Smooth muscle cell (in vitro differentiated cells): ENCODE measurements around the gene FCRL1. TPM values are rescaled to one million over a fixed set of nuclear protein-coding genes. Genes with fewer than 3 reads are reported as not detected.

Experiments
- DNase-seq: peaks from one replicate; lab custom pipeline; 2025; ENCODE audit not compliant: unreplicated experiment; lab: John Stamatoyannopoulos, UW
- H2AFZ ChIP-seq: fragments of 200-600 bp; sonication (generic); 2 replicates; pipeline ENCODE4 v1.6.0; 2016; ENCODE audit warnings: antibody characterized with exemption, low read depth, mild to moderate bottlenecking
- H3F3A ChIP-seq: fragments of 200-600 bp; sonication (generic); 2 replicates; pipeline ENCODE4 v1.6.0; 2017; ENCODE audit warnings: antibody characterized with exemption, low read depth
- H3K27ac ChIP-seq: fragments of 200-600 bp; sonication (generic); 2 replicates; pipeline ENCODE4 v1.5.1; 2016; ENCODE audit warnings: low read depth, mild to moderate bottlenecking
- H3K27me3 ChIP-seq: fragments of 200-600 bp; sonication (generic); 2 replicates; pipeline ENCODE4 v1.6.1; 2016; ENCODE audit warnings: low read depth, mild to moderate bottlenecking
- H3K36me3 ChIP-seq: fragments of 200-600 bp; sonication (generic); 2 replicates; pipeline ENCODE4 v1.5.1; 2016; ENCODE audit warnings: low read depth
- H3K4me1 ChIP-seq: fragments of 200-600 bp; sonication (generic); 2 replicates; pipeline ENCODE4 v1.5.1; 2016; ENCODE audit warnings: low read depth
- H3K4me2 ChIP-seq: fragments of 200-600 bp; sonication (generic); 2 replicates; pipeline ENCODE4 v1.6.0; 2016; ENCODE audit warnings: mild to moderate bottlenecking
- H3K4me3 ChIP-seq: fragments of 200-600 bp; sonication (generic); 2 replicates; pipeline ENCODE4 v1.5.1; 2016; ENCODE audit warnings: mild to moderate bottlenecking
- H3K79me2 ChIP-seq: fragments of 200-600 bp; sonication (generic); 2 replicates; pipeline ENCODE4 v1.6.0; 2016; ENCODE audit warnings: low read depth, mild to moderate bottlenecking
- H3K9ac ChIP-seq: fragments of 200-600 bp; sonication (generic); 2 replicates; pipeline ENCODE4 v1.6.0; 2016; ENCODE audit warnings: low read depth
- H3K9me3 ChIP-seq: fragments of 200-600 bp; sonication (generic); replicated peaks from 2 replicates; pipeline ENCODE4 v1.5.1; 2016; ENCODE audit warnings: low read depth
- H4K20me1 ChIP-seq: fragments of 200-600 bp; sonication (generic); 2 replicates; pipeline ENCODE4 v1.6.0; 2016; ENCODE audit warnings: low read depth
- WGBS: methylation state at CpG from one replicate; pipeline ENCODE4 v1.1.7; 2016; ENCODE audit warnings: low lambda C conversion rate; 5-methylcytosine and 5-hydroxymethylcytosine counted together
- polyA plus RNA-seq: library from polyadenylated mRNA; unstranded; fragments of >200 nt; fragmentation: Nextera tagmentation; extraction: Ambion mirVana; gene quantifications from 2 replicates; pipeline ENCODE4 v1.2.1, GENCODE V29; 2016
- total RNA-seq: library from RNA; depleted of rRNA; stranded (reverse); fragments of >200 nt; gene quantifications from 2 replicates; pipeline ENCODE4 v1.2.3, GENCODE V29; 2014
- TF ChIP-seq, protein P1 (sequence below): fragments of 200-600 bp; sonication (generic); IDR thresholded peaks from 2 replicates; pipeline ENCODE4 v1.5.1; 2017; ENCODE audit warnings: borderline replicate concordance, mild to moderate bottlenecking, antibody characterized with exemption; ENCODE audit not compliant: insufficient read depth, poor library complexity, severe bottlenecking

Gene FCRL1
- total and polyA plus RNA-seq, 2 experiments from 2014 or later = not detected

DNA sequence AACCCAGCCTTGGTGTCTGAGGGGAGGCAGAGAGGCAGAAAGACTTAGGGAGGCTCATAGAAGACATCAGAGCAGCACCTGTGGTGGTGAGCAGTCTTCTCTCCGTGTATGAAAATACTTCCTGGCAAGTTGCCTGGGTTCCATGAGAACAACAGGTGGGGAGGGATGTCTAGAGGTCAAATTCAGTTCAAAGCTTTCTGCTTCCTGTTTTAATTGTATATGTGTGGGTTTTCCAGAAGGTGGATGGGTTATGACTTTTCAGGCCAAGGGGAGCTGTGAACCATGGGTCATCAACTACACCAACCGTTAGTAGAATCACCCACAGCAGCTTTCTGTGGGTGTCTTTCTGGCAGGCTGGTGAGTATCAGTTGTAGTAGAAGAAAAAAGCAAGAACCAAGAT, 38.9 kb downstream of the FCRL1 start:
- H3K4me1 ChIP-seq = no peaks in the 10 kb centered on the region
- H3K27ac ChIP-seq = no peak overlapping the region
- H3F3A ChIP-seq = no peaks in the 10 kb centered on the region
- H2AFZ ChIP-seq = no peak overlapping the region
- no peaks in the 10 kb centered on the region for H3K79me2 ChIP-seq
- H4K20me1 ChIP-seq = no peaks in the 10 kb centered on the region
- no peak overlapping the region for H3K4me2 ChIP-seq
- DNase-seq = no peak
- no peaks in the 10 kb centered on the region for H3K9me3 ChIP-seq
- no peaks in the 10 kb centered on the region for H3K36me3 ChIP-seq
- TF ChIP-seq, protein P1, sequence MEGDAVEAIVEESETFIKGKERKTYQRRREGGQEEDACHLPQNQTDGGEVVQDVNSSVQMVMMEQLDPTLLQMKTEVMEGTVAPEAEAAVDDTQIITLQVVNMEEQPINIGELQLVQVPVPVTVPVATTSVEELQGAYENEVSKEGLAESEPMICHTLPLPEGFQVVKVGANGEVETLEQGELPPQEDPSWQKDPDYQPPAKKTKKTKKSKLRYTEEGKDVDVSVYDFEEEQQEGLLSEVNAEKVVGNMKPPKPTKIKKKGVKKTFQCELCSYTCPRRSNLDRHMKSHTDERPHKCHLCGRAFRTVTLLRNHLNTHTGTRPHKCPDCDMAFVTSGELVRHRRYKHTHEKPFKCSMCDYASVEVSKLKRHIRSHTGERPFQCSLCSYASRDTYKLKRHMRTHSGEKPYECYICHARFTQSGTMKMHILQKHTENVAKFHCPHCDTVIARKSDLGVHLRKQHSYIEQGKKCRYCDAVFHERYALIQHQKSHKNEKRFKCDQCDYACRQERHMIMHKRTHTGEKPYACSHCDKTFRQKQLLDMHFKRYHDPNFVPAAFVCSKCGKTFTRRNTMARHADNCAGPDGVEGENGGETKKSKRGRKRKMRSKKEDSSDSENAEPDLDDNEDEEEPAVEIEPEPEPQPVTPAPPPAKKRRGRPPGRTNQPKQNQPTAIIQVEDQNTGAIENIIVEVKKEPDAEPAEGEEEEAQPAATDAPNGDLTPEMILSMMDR = no peak
- 79% methylated on average over 2 of the region's 2 CpGs for WGBS
- no peaks in the 10 kb centered on the region for H3K27me3 ChIP-seq
- no peak overlapping the region for H3K4me3 ChIP-seq
- no peak overlapping the region for H3K9ac ChIP-seq

DNA sequence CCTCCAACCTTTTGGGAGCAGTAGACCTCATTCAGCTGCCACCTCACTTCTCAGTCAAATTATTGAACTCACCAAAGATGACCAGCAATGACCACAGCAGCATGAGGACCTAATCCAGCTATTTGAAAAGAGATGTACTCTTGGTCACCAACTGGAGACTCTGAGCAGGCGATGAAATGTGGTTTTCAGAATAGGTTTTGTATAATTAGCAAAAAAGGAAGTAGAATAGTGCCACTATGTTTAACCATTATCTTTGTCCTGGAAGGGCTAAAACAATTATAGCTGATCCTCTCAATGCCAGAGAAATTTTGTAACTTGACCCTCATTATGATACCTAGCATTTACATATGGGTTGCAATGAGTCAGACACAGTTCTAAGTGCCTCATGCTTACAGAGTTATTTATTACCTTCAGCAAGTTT, 42.9 kb downstream of the FCRL1 start, which contains the start of gene FCRL2:
Gene FCRL2, minus strand, starts transcription at position 162 of the 421 bp plus-strand sequence. Its CDS starts 59 bp downstream, at position 103.
- H3K4me2 ChIP-seq = no peak within 1 kb of the TSS
- H3K36me3 ChIP-seq = no peaks in the 10 kb centered on the region
- H3K9me3 ChIP-seq = no peaks in the 10 kb centered on the region
- no peaks in the 10 kb centered on the region for H3K4me1 ChIP-seq
- DNase-seq = no peak
- H4K20me1 ChIP-seq = no peaks in the 10 kb centered on the region
- WGBS = 91% methylated on average over 1 of the region's 1 CpG
- no peaks in the 10 kb centered on the region for H3K27me3 ChIP-seq
- no peak within 1 kb of the TSS for H3K4me3 ChIP-seq
- H2AFZ ChIP-seq = no peak within 1 kb of the TSS
- H3K9ac ChIP-seq = no peak within 1 kb of the TSS
- TF ChIP-seq, protein P1 = no peak
- H3K27ac ChIP-seq = no peak within 1 kb of the TSS
- no peaks in the 10 kb centered on the region for H3K79me2 ChIP-seq
- no peaks in the 10 kb centered on the region for H3F3A ChIP-seq

DNA sequence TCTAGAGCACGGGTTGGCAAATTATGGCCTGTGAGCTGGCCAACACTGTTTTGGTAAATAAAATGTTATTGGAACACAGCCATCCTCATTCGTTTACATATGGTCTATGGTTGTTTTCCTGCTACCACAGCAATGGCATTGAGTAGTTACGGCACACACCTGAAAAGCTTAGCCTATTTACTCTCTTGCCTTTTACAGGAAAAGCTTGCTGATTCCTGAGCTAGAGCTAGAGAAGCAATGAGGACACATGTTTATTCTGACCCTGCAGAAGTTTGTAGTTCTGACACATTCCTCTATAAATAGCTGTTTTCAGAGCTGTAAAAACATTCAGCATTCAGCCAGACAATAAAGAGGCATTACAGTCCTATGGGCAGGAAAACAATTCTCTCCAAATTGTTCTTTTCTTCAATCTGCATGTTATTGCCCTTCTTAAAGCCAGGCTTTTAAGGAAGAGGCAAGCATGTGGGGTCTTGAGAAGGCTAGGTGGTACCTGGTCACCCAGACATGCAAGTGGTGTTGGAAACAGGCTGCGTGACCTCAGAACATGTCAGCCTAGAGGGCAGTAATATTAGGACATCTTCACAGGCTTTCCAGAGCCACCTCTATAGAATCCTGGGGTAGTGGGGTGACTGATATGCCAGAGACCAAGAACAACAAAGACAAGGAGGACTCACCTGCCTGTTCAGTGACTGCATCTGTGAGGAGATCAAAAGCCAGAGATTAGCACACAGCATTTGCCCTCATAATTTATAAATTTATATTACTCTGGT, 44.6 kb downstream of the FCRL1 start:
- Histone ChIP-seq H4K20me1 (no peaks in the 10 kb centered on the region), H3K4me3 (no peak overlapping the region), H3K4me1 (no peaks in the 10 kb centered on the region), H3F3A (no peaks in the 10 kb centered on the region), H3K27me3 (no peaks in the 10 kb centered on the region), H3K79me2 (no peaks in the 10 kb centered on the region), H2AFZ (no peak overlapping the region), H3K36me3 (no peaks in the 10 kb centered on the region), H3K27ac (no peak overlapping the region), H3K4me2 (no peak overlapping the region), H3K9ac (no peak overlapping the region), H3K9me3 (no peaks in the 10 kb centered on the region)
- TF ChIP-seq, protein P1 = no peak
- 89% methylated on average over 4 of the region's 4 CpGs for WGBS
- DNase-seq = no peak

DNA sequence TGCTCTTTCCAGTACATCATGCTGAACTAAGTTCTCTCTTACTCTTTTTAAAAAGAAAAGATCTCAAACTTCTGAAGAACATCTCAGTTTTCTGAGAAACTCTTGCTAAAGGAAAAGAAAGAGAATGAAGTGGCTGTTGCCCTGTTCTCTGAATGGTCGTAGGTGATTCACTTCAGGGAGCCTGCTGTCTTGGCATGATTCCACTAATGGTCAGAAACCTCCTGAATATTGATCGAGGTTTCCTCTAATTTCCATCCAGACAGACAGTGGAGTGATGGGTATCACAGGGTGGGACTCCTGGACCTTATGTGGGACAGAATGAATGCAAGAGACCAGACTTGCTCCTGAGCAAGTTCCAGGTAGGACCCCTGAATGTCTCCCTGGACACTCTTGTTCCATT, 45.5 kb downstream of the FCRL1 start:
- Histone ChIP-seq H3K27me3 (no peaks in the 10 kb centered on the region), H3K4me2 (no peak overlapping the region), H3K36me3 (no peaks in the 10 kb centered on the region), H2AFZ (no peak overlapping the region), H3K4me3 (no peak overlapping the region), H3K4me1 (no peaks in the 10 kb centered on the region), H3F3A (no peaks in the 10 kb centered on the region), H3K79me2 (no peaks in the 10 kb centered on the region), H4K20me1 (no peaks in the 10 kb centered on the region), H3K9ac (no peak overlapping the region), H3K27ac (no peak overlapping the region), H3K9me3 (no peaks in the 10 kb centered on the region)
- no peak for DNase-seq
- WGBS = 76% methylated on average over 2 of the region's 2 CpGs
- TF ChIP-seq, protein P1 = no peak
